Mucosa of descending colon (tissue), 3 donors: ENCODE measurements around the gene KRTDAP. TPM values are rescaled to one million over a fixed set of nuclear protein-coding genes. Genes with fewer than 3 reads are reported as not detected.

Experiments used
- ATAC-seq: fragments of 200-7000 bp; cut with Tn5 transposase; one replicate; pipeline ENCODE4 v1.9.1; 2020; ENCODE audit warnings: mild to moderate bottlenecking, moderate library complexity
- DNase-seq, 3 donors: peaks; one replicate each; pipeline ENCODE4 v3.0.0-alpha.2; 2020
- H3K36me3 ChIP-seq: fragments of 200-600 bp; one replicate; pipeline ENCODE4 v1.8.0; 2021; ENCODE audit warnings: low read depth, mild to moderate bottlenecking
- H3K4me1 ChIP-seq: fragments of 200-600 bp; one replicate; pipeline ENCODE4 v1.8.0; 2021; ENCODE audit warnings: low read depth, mild to moderate bottlenecking
- H3K4me3 ChIP-seq: fragments of 200-600 bp; one replicate; pipeline ENCODE4 v1.8.0; 2021; ENCODE audit warnings: mild to moderate bottlenecking
- H3K9me3 ChIP-seq: fragments of 200-600 bp; one replicate; pipeline ENCODE4 v1.8.0; 2021; ENCODE audit warnings: mild to moderate bottlenecking
- CTCF ChIP-seq: fragments of 200-600 bp; IDR thresholded peaks from one replicate; pipeline ENCODE4 v1.8.0; 2022; ENCODE audit warnings: antibody characterized with exemption, mild to moderate bottlenecking
- intact Hi-C, 2 donors: fragments of 100-400 bp; cut with DNase I in 1 of 2; cut with micrococcal nuclease in 1 of 2; formaldehyde crosslinking; loops; one replicate each; pipeline versions ENCODE4 v1.11.0 to v1.11.1; 2022; cut with DNase I, micrococcal nuclease
- total RNA-seq, 3 donors: library from RNA; stranded (reverse); fragmentation: NEBNext Ultra II Directional in 2 of 3; extraction: Animal tissue kit (Norgen Biotek cat#: 25700) in 2 of 3; gene quantifications; one replicate each; pipeline versions ENCODE4 v1.2.1 to v1.2.4, GENCODE V29; 2021 to 2023
- donor health status: DM: no; HTN: no; CAD: no; lungs with moderate emphysema.
- donor health status: DM: no; HTN: no; CAD: no.
- donor health status: DM: no; HTN: yes; CAD: no.

The KRTDAP gene
- total RNA-seq, 3 donors from 2014 or later: not detected

GRCh38 chr19:35533201-35533821 lies 43.0 kb upstream of the KRTDAP start, which contains the start of gene GAPDHS:
Gene GAPDHS (plus strand): TSS chr19:35533456. CDS start chr19:35533528, 72 bp downstream.
- TF ChIP-seq CTCF: no peak
- H3K4me3 ChIP-seq: no peak within 1 kb of the TSS
- intact Hi-C loops: no loop called here
- DNase-seq (no peak), ATAC-seq (peak; percentile 7)
- H3K36me3 ChIP-seq: no peaks in the 10 kb centered on the region
- H3K4me1 ChIP-seq: peaks cover 3% of the 10 kb centered on the region
- H3K9me3 ChIP-seq: no peaks in the 10 kb centered on the region

GRCh38 chr19:35531291-35531690 lies 41.0 kb upstream of the KRTDAP start:
- intact Hi-C loops: no loop called here
- no peak for TF ChIP-seq CTCF

GRCh38 chr19:35529241-35530218 lies 39.3 kb upstream of the KRTDAP start:
- no peak for ATAC-seq

More at GRCh38 chr19:35531291-35531690, 41.0 kb upstream of the KRTDAP start:
- DNase-seq (no peak), ATAC-seq (no peak)
- Histone ChIP-seq H3K4me1 (peaks cover 3% of the 10 kb centered on the region), H3K4me3 (no peak overlapping the region), H3K36me3 (no peaks in the 10 kb centered on the region), H3K9me3 (no peaks in the 10 kb centered on the region)

GRCh38 chr19:35528218-35529038 lies 38.2 kb upstream of the KRTDAP start, which contains the start of gene SBSN:
Gene SBSN (minus strand): TSS chr19:35528311. CDS start chr19:35528281, 30 bp downstream.
- H3K36me3 ChIP-seq: no peaks in the 10 kb centered on the region
- no peak for TF ChIP-seq CTCF
- no peaks in the 10 kb centered on the region for H3K9me3 ChIP-seq
- intact Hi-C loops: no loop called here
- no peak within 1 kb of the TSS for H3K4me3 ChIP-seq
- H3K4me1 ChIP-seq: no peaks in the 10 kb centered on the region
- DNase-seq (no peak), ATAC-seq (no peak)

More at GRCh38 chr19:35529241-35530218, 39.3 kb upstream of the KRTDAP start:
- intact Hi-C loops: no loop called here
- no peak for DNase-seq
- TF ChIP-seq CTCF: no peak
- Histone ChIP-seq H3K36me3 (no peaks in the 10 kb centered on the region), H3K9me3 (no peaks in the 10 kb centered on the region), H3K4me1 (peaks cover 3% of the 10 kb centered on the region), H3K4me3 (no peak overlapping the region)

GRCh38 chr19:35525873-35526272 lies 35.6 kb upstream of the KRTDAP start:
- DNase-seq (no peak), ATAC-seq (no peak)
- Histone ChIP-seq H3K4me1 (no peaks in the 10 kb centered on the region), H3K9me3 (no peaks in the 10 kb centered on the region), H3K36me3 (no peaks in the 10 kb centered on the region), H3K4me3 (no peak overlapping the region)
- no peak for TF ChIP-seq CTCF
- intact Hi-C loops: no loop called here
